HEK293 (cell line): ENCODE measurements around the gene B4GALT7.

ENCODE experiments used
- CTCF ChIA-PET: fragments of 350-600 bp; formaldehyde crosslinking; extraction: SDS; loops from one replicate; lab custom pipeline; 2021; ENCODE audit warnings: antibody characterized with exemption; lab: Yijun Ruan, JAX
- POLR2A ChIA-PET: fragments of 300-600 bp; formaldehyde crosslinking; extraction: SDS; loops from one replicate; lab custom pipeline; 2020; ENCODE audit warnings: antibody characterized with exemption, inconsistent platforms; lab: Yijun Ruan, JAX
- H3K27ac ChIP-seq: fragments of 200-500 bp; sonication (Bioruptor generic); 2 replicates; pipeline ENCODE4 v1.5.1; 2014; ENCODE audit warnings: low read depth, low read length, control low read depth, inconsistent platforms; ENCODE audit errors: extremely low read depth
- H3K36me3 ChIP-seq, 2 experiments: fragments of 200-500 bp in 1 of 2; sonication (Bioruptor generic) in 1 of 2; 1 replicate in 1 of 2; 2 replicates in 1 of 2; pipeline ENCODE4 v1.5.1; 2014 to 2017; ENCODE audit warnings: inconsistent platforms in 2 of 2, low read length in 2 of 2; ENCODE audit not compliant: control insufficient read depth in 2 of 2, insufficient read depth in 1 of 2
- H3K4me1 ChIP-seq: fragments of 200-500 bp; sonication (Bioruptor generic); 2 replicates; pipeline ENCODE4 v1.5.1; 2014; ENCODE audit warnings: mild to moderate bottlenecking, low read length, inconsistent platforms; ENCODE audit not compliant: control insufficient read depth, insufficient read depth
- H3K4me3 ChIP-seq: 2 replicates; pipeline ENCODE4 v1.5.1; 2011; ENCODE audit warnings: low read depth, mild to moderate bottlenecking, control low read depth, low read length, moderate library complexity
- H3K9me3 ChIP-seq: fragments of 200-500 bp; sonication (Bioruptor generic); 2 replicates; pipeline ENCODE4 v1.5.1; 2014; ENCODE audit warnings: low read depth, low read length, inconsistent platforms; ENCODE audit not compliant: control insufficient read depth, insufficient read depth
- CTCF ChIP-seq: fragments of 450-650 bp; formaldehyde crosslinking; IDR thresholded peaks from 2 replicates; pipeline ENCODE4 v1.5.1; 2016; ENCODE audit warnings: missing biosample characterization, missing genetic modification characterization
- EGR2 ChIP-seq: fragments of 450-650 bp; formaldehyde crosslinking; IDR thresholded peaks from 2 replicates; pipeline ENCODE4 v1.5.1; 2016; ENCODE audit warnings: low read depth, missing biosample characterization, missing genetic modification characterization
- KLF1 ChIP-seq: fragments of 450-650 bp; formaldehyde crosslinking; IDR thresholded peaks from 2 replicates; pipeline ENCODE4 v1.5.1; 2016; ENCODE audit warnings: missing biosample characterization, missing genetic modification characterization
- KLF9 ChIP-seq: fragments of 450-650 bp; formaldehyde crosslinking; IDR thresholded peaks from 2 replicates; pipeline ENCODE4 v1.5.1; 2016; ENCODE audit warnings: missing biosample characterization, missing genetic modification characterization, low read depth
- MYNN ChIP-seq: fragments of 450-650 bp; formaldehyde crosslinking; IDR thresholded peaks from 2 replicates; pipeline ENCODE4 v1.5.1; 2016; ENCODE audit warnings: missing biosample characterization, missing genetic modification characterization, borderline replicate concordance
- PBX3 ChIP-seq: sonication (generic); formaldehyde crosslinking; IDR thresholded peaks from 2 replicates; pipeline ENCODE4 v1.8.1; 2022; ENCODE audit warnings: mild to moderate bottlenecking, moderate library complexity, missing genetic modification reagents
- SCRT1 ChIP-seq: fragments of 450-650 bp; formaldehyde crosslinking; IDR thresholded peaks from 2 replicates; pipeline ENCODE4 v1.5.1; 2016; ENCODE audit warnings: missing biosample characterization, missing genetic modification characterization, borderline replicate concordance
- ZBTB20 ChIP-seq: fragments of 450-650 bp; formaldehyde crosslinking; IDR thresholded peaks from 2 replicates; pipeline ENCODE4 v1.5.1; 2016; ENCODE audit warnings: missing biosample characterization, missing genetic modification characterization
- ZBTB8A ChIP-seq: fragments of 450-650 bp; formaldehyde crosslinking; IDR thresholded peaks from 2 replicates; pipeline ENCODE4 v1.5.1; 2016; ENCODE audit warnings: missing biosample characterization, missing genetic modification characterization
- ZFHX2 ChIP-seq: fragments of 450-650 bp; formaldehyde crosslinking; conservative IDR thresholded peaks from 2 replicates; pipeline ENCODE4 v1.5.1; 2016; ENCODE audit warnings: missing biosample characterization, missing genetic modification characterization
- ZIC2 ChIP-seq: fragments of 450-650 bp; formaldehyde crosslinking; IDR thresholded peaks from 2 replicates; pipeline ENCODE4 v1.5.1; 2016; ENCODE audit warnings: missing biosample characterization, missing genetic modification characterization
- ZNF221 ChIP-seq: fragments of 450-650 bp; formaldehyde crosslinking; IDR thresholded peaks from 2 replicates; pipeline ENCODE4 v1.5.1; 2017; ENCODE audit warnings: missing biosample characterization, missing genetic modification characterization, borderline replicate concordance
- ZNF280C ChIP-seq: fragments of 450-650 bp; formaldehyde crosslinking; IDR thresholded peaks from 2 replicates; pipeline ENCODE4 v1.5.1; 2016; ENCODE audit warnings: missing biosample characterization, missing genetic modification characterization
- ZNF426 ChIP-seq: fragments of 450-650 bp; formaldehyde crosslinking; IDR thresholded peaks from 2 replicates; pipeline ENCODE4 v1.5.1; 2017; ENCODE audit warnings: missing biosample characterization, missing genetic modification characterization, mild to moderate bottlenecking, inconsistent platforms, moderate library complexity
- ZNF433 ChIP-seq: fragments of 450-650 bp; formaldehyde crosslinking; IDR thresholded peaks from 2 replicates; pipeline ENCODE4 v1.5.1; 2016; ENCODE audit warnings: missing biosample characterization, missing genetic modification characterization, low read depth
- ZNF473 ChIP-seq: fragments of 450-650 bp; formaldehyde crosslinking; IDR thresholded peaks from 2 replicates; pipeline ENCODE4 v1.5.1; 2017; ENCODE audit warnings: missing biosample characterization, missing genetic modification characterization
- ZNF510 ChIP-seq: fragments of 450-650 bp; formaldehyde crosslinking; IDR thresholded peaks from 2 replicates; pipeline ENCODE4 v1.5.1; 2018; ENCODE audit warnings: mild to moderate bottlenecking, missing genetic modification characterization, missing biosample characterization; ENCODE audit not compliant: insufficient replicate concordance
- ZNF548 ChIP-seq: fragments of 450-650 bp; formaldehyde crosslinking; IDR thresholded peaks from 2 replicates; pipeline ENCODE4 v1.5.1; 2016; ENCODE audit warnings: missing biosample characterization, missing genetic modification characterization
- ZNF707 ChIP-seq: fragments of 450-650 bp; formaldehyde crosslinking; IDR thresholded peaks from 2 replicates; pipeline ENCODE4 v1.5.1; 2016; ENCODE audit warnings: missing biosample characterization, missing genetic modification characterization
- ZNF747 ChIP-seq: fragments of 450-650 bp; formaldehyde crosslinking; IDR thresholded peaks from 2 replicates; pipeline ENCODE4 v1.5.1; 2016; ENCODE audit warnings: missing biosample characterization, missing genetic modification characterization
- ZNF791 ChIP-seq: fragments of 450-650 bp; formaldehyde crosslinking; IDR thresholded peaks from 2 replicates; pipeline ENCODE4 v1.5.1; 2016; ENCODE audit warnings: missing biosample characterization, missing genetic modification characterization
- ZNF837 ChIP-seq: fragments of 450-650 bp; formaldehyde crosslinking; IDR thresholded peaks from 2 replicates; pipeline ENCODE4 v1.5.1; 2016; ENCODE audit warnings: missing biosample characterization, missing genetic modification characterization
- ZSCAN5A ChIP-seq: fragments of 450-650 bp; formaldehyde crosslinking; IDR thresholded peaks from 2 replicates; pipeline ENCODE4 v1.5.1; 2016; ENCODE audit warnings: missing biosample characterization, missing genetic modification characterization
- TF ChIP-seq, protein P1 (sequence below): fragments of 450-650 bp; formaldehyde crosslinking; IDR thresholded peaks from 2 replicates; pipeline ENCODE4 v1.5.1; 2017; ENCODE audit warnings: missing biosample characterization, missing genetic modification characterization

B4GALT7 gene

GRCh38 chr5:177610131-177610769, 10.3 kb downstream of the B4GALT7 start:
- no peaks in the 10 kb centered on the region for H3K9me3 ChIP-seq
- CTCF ChIA-PET: interaction anchor here (0.6 to 0.7 kb wide), 2 partner anchors 43 to 496 kb away, joined by 3 to 5 read pairs; no protein-coding TSS in a partner anchor
- H3K4me3 ChIP-seq: no peak overlapping the region
- TF ChIP-seq EGR2 (peak; percentile 68), ZNF221 (tag by site-specific recombination) (no peak), KLF9 (tag by site-specific recombination) (no peak), ZNF433 (no peak), ZNF548 (tag by site-specific recombination) (no peak), PBX3 (CRISPR knock-in tag) (no peak), ZNF747 (tag by site-specific recombination) (no peak), ZSCAN5A (tag by site-specific recombination) (no peak), MYNN (tag by site-specific recombination) (no peak), ZNF473 (tag by site-specific recombination) (no peak), ZNF837 (tag by site-specific recombination) (no peak), ZNF426 (no peak), ZBTB8A (tag by site-specific recombination) (no peak), ZNF510 (tag by site-specific recombination) (no peak), ZNF707 (tag by site-specific recombination) (no peak), ZNF280C (tag by site-specific recombination) (no peak), ZNF791 (tag by site-specific recombination) (no peak), KLF1 (tag by site-specific recombination) (no peak), ZFHX2 (peak; percentile 48), SCRT1 (no peak), ZIC2 (tag by site-specific recombination) (peak; percentile 23; the same call in 1 of the 2 replicates), ZBTB20 (tag by site-specific recombination) (no peak), CTCF (no peak)
- TF ChIP-seq, protein P1, sequence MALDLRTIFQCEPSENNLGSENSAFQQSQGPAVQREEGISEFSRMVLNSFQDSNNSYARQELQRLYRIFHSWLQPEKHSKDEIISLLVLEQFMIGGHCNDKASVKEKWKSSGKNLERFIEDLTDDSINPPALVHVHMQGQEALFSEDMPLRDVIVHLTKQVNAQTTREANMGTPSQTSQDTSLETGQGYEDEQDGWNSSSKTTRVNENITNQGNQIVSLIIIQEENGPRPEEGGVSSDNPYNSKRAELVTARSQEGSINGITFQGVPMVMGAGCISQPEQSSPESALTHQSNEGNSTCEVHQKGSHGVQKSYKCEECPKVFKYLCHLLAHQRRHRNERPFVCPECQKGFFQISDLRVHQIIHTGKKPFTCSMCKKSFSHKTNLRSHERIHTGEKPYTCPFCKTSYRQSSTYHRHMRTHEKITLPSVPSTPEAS (tag by site-specific recombination): no peak
- TF ChIP-seq, all 188 proteins: peak for 3
- H3K4me1 ChIP-seq: no peaks in the 10 kb centered on the region
- H3K27ac ChIP-seq: no peak overlapping the region
- POLR2A ChIA-PET: interaction anchor here (1.0 kb wide), 1 partner anchor 11 kb away, joined by 3 read pairs; the partner anchor contains the start of gene B4GALT7
- H3K36me3 ChIP-seq: peaks cover 3 to 35% of the 10 kb centered on the region in 2 experiments; a peak in 2 of 3 replicates
